HEK293 (cell line): ENCODE measurements around the gene HOTAIR.

ENCODE experiments used
- CTCF ChIA-PET: fragments of 350-600 bp; formaldehyde crosslinking; extraction: SDS; loops from one replicate; lab custom pipeline; 2021; ENCODE audit warnings: antibody characterized with exemption; lab: Yijun Ruan, JAX
- POLR2A ChIA-PET: fragments of 300-600 bp; formaldehyde crosslinking; extraction: SDS; loops from one replicate; lab custom pipeline; 2020; ENCODE audit warnings: antibody characterized with exemption, inconsistent platforms; lab: Yijun Ruan, JAX
- H3K27ac ChIP-seq: fragments of 200-500 bp; sonication (Bioruptor generic); 2 replicates; pipeline ENCODE4 v1.5.1; 2014; ENCODE audit warnings: low read depth, low read length, control low read depth, inconsistent platforms; ENCODE audit errors: extremely low read depth
- H3K36me3 ChIP-seq, 2 experiments: fragments of 200-500 bp in 1 of 2; sonication (Bioruptor generic) in 1 of 2; 1 replicate in 1 of 2; 2 replicates in 1 of 2; pipeline ENCODE4 v1.5.1; 2014 to 2017; ENCODE audit warnings: inconsistent platforms in 2 of 2, low read length in 2 of 2; ENCODE audit not compliant: control insufficient read depth in 2 of 2, insufficient read depth in 1 of 2
- H3K4me1 ChIP-seq: fragments of 200-500 bp; sonication (Bioruptor generic); 2 replicates; pipeline ENCODE4 v1.5.1; 2014; ENCODE audit warnings: mild to moderate bottlenecking, low read length, inconsistent platforms; ENCODE audit not compliant: control insufficient read depth, insufficient read depth
- H3K4me3 ChIP-seq: 2 replicates; pipeline ENCODE4 v1.5.1; 2011; ENCODE audit warnings: low read depth, mild to moderate bottlenecking, control low read depth, low read length, moderate library complexity
- H3K9me3 ChIP-seq: fragments of 200-500 bp; sonication (Bioruptor generic); 2 replicates; pipeline ENCODE4 v1.5.1; 2014; ENCODE audit warnings: low read depth, low read length, inconsistent platforms; ENCODE audit not compliant: control insufficient read depth, insufficient read depth
- GFI1B ChIP-seq: fragments of 450-650 bp; formaldehyde crosslinking; IDR thresholded peaks from 2 replicates; pipeline ENCODE4 v1.5.1; 2016; ENCODE audit warnings: missing biosample characterization, missing genetic modification characterization
- ZNF112 ChIP-seq: fragments of 450-650 bp; formaldehyde crosslinking; IDR thresholded peaks from 2 replicates; pipeline ENCODE4 v1.5.0; 2017; ENCODE audit warnings: missing biosample characterization, missing genetic modification characterization
- ZNF239 ChIP-seq: fragments of 450-650 bp; formaldehyde crosslinking; IDR thresholded peaks from 2 replicates; pipeline ENCODE4 v1.5.1; 2016; ENCODE audit warnings: missing biosample characterization, missing genetic modification characterization
- ZNF24 ChIP-seq: fragments of 450-650 bp; formaldehyde crosslinking; IDR thresholded peaks from 2 replicates; pipeline ENCODE4 v1.5.1; 2016; ENCODE audit warnings: missing biosample characterization, missing genetic modification characterization
- ZNF48 ChIP-seq: fragments of 450-650 bp; formaldehyde crosslinking; IDR thresholded peaks from 2 replicates; pipeline ENCODE4 v1.5.1; 2016; ENCODE audit warnings: missing biosample characterization, missing genetic modification characterization
- ZNF510 ChIP-seq: fragments of 450-650 bp; formaldehyde crosslinking; IDR thresholded peaks from 2 replicates; pipeline ENCODE4 v1.5.1; 2018; ENCODE audit warnings: mild to moderate bottlenecking, missing genetic modification characterization, missing biosample characterization; ENCODE audit not compliant: insufficient replicate concordance
- ZNF585B ChIP-seq: fragments of 450-650 bp; formaldehyde crosslinking; IDR thresholded peaks from 2 replicates; pipeline ENCODE4 v1.5.1; 2016; ENCODE audit warnings: missing biosample characterization, missing genetic modification characterization
- ZNF596 ChIP-seq: fragments of 450-650 bp; IDR thresholded peaks from 2 replicates; pipeline ENCODE4 v1.5.0; 2018; ENCODE audit warnings: missing biosample characterization, mild to moderate bottlenecking, missing genetic modification characterization, moderate library complexity
- ZNF621 ChIP-seq: fragments of 450-650 bp; formaldehyde crosslinking; IDR thresholded peaks from 2 replicates; pipeline ENCODE4 v1.5.1; 2017; ENCODE audit warnings: missing biosample characterization, missing genetic modification characterization
- TF ChIP-seq, protein P1 (sequence below): fragments of 450-650 bp; formaldehyde crosslinking; IDR thresholded peaks from 2 replicates; pipeline ENCODE4 v1.5.1; 2016; ENCODE audit warnings: missing biosample characterization, missing genetic modification characterization
- TF ChIP-seq, protein P2 (sequence below): fragments of 450-650 bp; IDR thresholded peaks from 2 replicates; pipeline ENCODE4 v1.5.1; 2018; ENCODE audit warnings: missing biosample characterization, mild to moderate bottlenecking, missing genetic modification characterization
- TF ChIP-seq, protein P3 (sequence below): fragments of 450-650 bp; formaldehyde crosslinking; IDR thresholded peaks from 2 replicates; pipeline ENCODE4 v1.5.1; 2016; ENCODE audit warnings: missing biosample characterization, missing genetic modification characterization
- TF ChIP-seq, protein P4 (sequence below): fragments of 450-650 bp; formaldehyde crosslinking; IDR thresholded peaks from 2 replicates; pipeline ENCODE4 v1.5.1; 2016; ENCODE audit warnings: missing biosample characterization, missing genetic modification characterization
- TF ChIP-seq, protein P5 (sequence below): fragments of 450-650 bp; formaldehyde crosslinking; IDR thresholded peaks from 2 replicates; pipeline ENCODE4 v1.5.1; 2017; ENCODE audit warnings: missing biosample characterization, missing genetic modification characterization

HOTAIR gene

DNA sequence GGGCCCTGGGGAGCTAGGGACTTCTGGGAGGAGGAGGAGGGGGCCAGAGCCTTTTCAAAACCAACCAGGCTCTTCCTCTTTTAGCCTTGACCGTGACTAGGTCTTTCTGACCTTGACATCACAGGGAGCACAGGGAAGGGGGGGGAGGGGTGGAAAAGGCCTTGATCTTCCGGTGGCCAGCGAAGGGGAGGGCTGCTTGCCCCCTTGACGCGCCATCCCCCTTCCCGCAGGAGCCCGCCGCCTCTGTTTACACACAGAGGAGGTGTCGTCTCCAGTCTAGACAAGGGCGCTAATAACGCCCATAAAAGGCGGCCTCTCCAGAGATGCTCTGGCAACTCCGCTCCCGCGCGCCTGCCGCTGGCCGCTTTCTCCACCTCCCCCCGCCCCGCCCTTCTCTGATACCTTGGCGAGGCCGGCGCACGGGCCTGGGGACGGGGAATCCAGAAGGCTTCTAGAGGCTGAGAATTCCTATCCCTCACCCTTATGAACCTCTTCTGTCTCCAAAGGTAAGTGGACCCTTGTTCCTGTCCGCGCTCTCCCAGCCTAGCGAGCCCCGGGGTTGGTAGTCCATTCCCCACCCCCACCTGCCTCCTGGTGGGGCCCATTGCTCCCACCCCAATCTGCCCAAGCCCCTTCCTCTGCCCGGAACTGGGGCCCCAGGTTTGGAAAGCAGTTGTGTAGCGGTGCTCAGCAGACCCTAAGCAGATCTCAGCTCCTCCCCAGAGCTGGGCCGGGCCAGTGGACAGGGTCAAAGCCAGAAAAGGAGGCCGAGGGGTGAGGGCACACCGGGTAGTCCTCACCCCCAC, 24.9 kb downstream of the HOTAIR start:
- H3K9me3 ChIP-seq, result no peaks in the 10 kb centered on the region
- CTCF ChIA-PET, result interaction anchor here (1.0 kb wide), 1 partner anchor 9 kb away, joined by 4 read pairs; no protein-coding TSS in a partner anchor
- H3K4me3 ChIP-seq, result no peak overlapping the region
- peaks cover 5% of the 10 kb centered on the region; the same call in 1 of the 2 replicates for H3K4me1 ChIP-seq
- peaks cover 0 to 14% of the 10 kb centered on the region in 2 experiments; a peak in 1 of 3 replicates for H3K36me3 ChIP-seq
- H3K27ac ChIP-seq, result no peak overlapping the region
- no peak for TF ChIP-seq ZNF112 (tag by site-specific recombination)
- TF ChIP-seq, protein P1, sequence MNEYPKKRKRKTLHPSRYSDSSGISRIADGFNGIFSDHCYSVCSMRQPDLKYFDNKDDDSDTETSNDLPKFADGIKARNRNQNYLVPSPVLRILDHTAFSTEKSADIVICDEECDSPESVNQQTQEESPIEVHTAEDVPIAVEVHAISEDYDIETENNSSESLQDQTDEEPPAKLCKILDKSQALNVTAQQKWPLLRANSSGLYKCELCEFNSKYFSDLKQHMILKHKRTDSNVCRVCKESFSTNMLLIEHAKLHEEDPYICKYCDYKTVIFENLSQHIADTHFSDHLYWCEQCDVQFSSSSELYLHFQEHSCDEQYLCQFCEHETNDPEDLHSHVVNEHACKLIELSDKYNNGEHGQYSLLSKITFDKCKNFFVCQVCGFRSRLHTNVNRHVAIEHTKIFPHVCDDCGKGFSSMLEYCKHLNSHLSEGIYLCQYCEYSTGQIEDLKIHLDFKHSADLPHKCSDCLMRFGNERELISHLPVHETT (tag by site-specific recombination), result no peak
- TF ChIP-seq ZNF621 (tag by site-specific recombination), result no peak
- TF ChIP-seq ZNF24, result no peak
- TF ChIP-seq, protein P2, sequence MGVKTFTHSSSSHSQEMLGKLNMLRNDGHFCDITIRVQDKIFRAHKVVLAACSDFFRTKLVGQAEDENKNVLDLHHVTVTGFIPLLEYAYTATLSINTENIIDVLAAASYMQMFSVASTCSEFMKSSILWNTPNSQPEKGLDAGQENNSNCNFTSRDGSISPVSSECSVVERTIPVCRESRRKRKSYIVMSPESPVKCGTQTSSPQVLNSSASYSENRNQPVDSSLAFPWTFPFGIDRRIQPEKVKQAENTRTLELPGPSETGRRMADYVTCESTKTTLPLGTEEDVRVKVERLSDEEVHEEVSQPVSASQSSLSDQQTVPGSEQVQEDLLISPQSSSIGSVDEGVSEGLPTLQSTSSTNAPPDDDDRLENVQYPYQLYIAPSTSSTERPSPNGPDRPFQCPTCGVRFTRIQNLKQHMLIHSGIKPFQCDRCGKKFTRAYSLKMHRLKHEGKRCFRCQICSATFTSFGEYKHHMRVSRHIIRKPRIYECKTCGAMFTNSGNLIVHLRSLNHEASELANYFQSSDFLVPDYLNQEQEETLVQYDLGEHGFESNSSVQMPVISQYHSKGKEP (tag by site-specific recombination), result no peak
- TF ChIP-seq GFI1B (tag by site-specific recombination), result no peak
- TF ChIP-seq ZNF596 (tag by site-specific recombination), result no peak
- TF ChIP-seq ZNF585B (tag by site-specific recombination), result no peak
- TF ChIP-seq, protein P3, sequence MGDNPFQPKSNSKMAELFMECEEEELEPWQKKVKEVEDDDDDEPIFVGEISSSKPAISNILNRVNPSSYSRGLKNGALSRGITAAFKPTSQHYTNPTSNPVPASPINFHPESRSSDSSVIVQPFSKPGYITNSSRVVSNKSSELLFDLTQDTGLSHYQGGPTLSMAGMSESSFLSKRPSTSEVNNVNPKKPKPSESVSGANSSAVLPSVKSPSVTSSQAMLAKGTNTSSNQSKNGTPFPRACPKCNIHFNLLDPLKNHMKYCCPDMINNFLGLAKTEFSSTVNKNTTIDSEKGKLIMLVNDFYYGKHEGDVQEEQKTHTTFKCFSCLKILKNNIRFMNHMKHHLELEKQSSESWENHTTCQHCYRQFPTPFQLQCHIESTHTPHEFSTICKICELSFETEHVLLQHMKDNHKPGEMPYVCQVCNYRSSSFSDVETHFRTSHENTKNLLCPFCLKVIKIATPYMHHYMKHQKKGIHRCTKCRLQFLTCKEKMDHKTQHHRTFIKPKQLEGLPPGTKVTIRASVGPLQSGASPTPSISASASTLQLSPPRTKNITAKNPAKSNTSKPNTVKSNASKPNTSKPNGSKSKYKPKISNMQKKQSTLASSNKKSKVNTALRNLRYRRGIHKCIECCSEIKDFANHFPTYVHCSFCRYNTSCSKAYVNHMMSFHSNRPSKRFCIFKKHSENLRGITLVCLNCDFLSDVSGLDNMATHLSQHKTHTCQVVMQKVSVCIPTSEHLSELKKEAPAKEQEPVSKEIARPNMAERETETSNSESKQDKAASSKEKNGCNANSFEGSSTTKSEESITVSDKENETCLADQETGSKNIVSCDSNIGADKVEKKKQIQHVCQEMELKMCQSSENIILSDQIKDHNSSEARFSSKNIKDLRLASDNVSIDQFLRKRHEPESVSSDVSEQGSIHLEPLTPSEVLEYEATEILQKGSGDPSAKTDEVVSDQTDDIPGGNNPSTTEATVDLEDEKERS (tag by site-specific recombination), result no peak
- TF ChIP-seq, protein P4, sequence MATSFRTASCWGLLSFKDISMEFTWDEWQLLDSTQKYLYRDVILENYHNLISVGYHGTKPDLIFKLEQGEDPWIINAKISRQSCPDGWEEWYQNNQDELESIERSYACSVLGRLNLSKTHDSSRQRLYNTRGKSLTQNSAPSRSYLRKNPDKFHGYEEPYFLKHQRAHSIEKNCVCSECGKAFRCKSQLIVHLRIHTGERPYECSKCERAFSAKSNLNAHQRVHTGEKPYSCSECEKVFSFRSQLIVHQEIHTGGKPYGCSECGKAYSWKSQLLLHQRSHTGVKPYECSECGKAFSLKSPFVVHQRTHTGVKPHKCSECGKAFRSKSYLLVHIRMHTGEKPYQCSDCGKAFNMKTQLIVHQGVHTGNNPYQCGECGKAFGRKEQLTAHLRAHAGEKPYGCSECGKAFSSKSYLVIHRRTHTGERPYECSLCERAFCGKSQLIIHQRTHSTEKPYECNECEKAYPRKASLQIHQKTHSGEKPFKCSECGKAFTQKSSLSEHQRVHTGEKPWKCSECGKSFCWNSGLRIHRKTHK (tag by site-specific recombination), result no peak
- no peak for TF ChIP-seq ZNF510 (tag by site-specific recombination)
- TF ChIP-seq, protein P5, sequence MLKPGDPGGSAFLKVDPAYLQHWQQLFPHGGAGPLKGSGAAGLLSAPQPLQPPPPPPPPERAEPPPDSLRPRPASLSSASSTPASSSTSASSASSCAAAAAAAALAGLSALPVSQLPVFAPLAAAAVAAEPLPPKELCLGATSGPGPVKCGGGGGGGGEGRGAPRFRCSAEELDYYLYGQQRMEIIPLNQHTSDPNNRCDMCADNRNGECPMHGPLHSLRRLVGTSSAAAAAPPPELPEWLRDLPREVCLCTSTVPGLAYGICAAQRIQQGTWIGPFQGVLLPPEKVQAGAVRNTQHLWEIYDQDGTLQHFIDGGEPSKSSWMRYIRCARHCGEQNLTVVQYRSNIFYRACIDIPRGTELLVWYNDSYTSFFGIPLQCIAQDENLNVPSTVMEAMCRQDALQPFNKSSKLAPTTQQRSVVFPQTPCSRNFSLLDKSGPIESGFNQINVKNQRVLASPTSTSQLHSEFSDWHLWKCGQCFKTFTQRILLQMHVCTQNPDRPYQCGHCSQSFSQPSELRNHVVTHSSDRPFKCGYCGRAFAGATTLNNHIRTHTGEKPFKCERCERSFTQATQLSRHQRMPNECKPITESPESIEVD (tag by site-specific recombination), result no peak
- TF ChIP-seq ZNF239 (tag by site-specific recombination), result no peak
- no peak for TF ChIP-seq ZNF48 (tag by site-specific recombination)
- TF ChIP-seq, all 188 proteins: peak for 0
- POLR2A ChIA-PET, result no interaction called here
